NCI-H1930 (cell line): Measurements from ENCODE around the gene CFTR.
"Not testable (repeated sequence)": the region's sequence is repeated elsewhere in the genome, so short reads cannot be mapped to it uniquely, and the experiment has no call there.

Experiments used
- DNase-seq, 2 experiments: peaks; one replicate each; lab custom pipeline; 2025; lab: John Stamatoyannopoulos, UW

CFTR gene

DNA sequence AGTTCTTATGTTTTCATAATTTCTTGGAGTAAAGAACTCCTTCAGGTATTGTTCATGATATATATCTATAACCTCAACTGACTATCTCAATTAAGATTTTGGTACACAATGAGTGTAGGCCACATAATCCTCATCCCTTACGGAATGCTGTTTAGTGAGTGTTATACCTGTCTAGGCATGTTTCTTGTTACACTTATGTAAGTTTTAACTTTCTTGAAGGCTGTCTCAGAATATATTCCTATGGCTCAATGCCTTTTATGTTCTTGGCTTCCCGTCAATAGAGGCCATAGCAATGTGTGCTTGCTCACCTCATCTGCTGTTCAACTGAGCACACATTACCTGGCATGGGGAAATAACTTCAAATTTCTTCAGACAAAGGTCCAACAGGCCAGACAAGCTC lies 208.3 kb downstream of the CFTR start:
- DNase-seq: no peak

DNA sequence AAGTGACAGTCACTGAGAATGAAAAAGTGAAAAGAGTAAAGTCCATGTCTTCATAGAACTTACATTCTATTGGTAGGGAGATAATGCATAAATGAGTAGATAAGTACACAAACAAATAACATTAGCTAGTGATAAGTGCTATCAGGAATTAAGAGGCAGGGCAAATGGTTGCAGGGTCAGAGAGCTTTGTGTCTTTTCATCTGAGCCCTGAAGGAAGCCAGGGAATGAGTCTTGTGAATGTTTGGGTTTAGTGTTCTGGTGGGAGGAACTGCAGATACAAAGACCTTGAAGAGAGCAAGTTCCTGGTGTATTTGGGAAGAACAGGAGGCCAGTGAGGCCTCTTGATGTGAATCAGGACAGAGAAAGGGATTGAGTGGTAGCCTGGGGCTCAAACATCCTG lies 209.6 kb downstream of the CFTR start:
- DNase-seq: no peak

GRCh38 chr7:117690147-117690546 lies 210.3 kb downstream of the CFTR start:
- DNase-seq: no peak

DNA sequence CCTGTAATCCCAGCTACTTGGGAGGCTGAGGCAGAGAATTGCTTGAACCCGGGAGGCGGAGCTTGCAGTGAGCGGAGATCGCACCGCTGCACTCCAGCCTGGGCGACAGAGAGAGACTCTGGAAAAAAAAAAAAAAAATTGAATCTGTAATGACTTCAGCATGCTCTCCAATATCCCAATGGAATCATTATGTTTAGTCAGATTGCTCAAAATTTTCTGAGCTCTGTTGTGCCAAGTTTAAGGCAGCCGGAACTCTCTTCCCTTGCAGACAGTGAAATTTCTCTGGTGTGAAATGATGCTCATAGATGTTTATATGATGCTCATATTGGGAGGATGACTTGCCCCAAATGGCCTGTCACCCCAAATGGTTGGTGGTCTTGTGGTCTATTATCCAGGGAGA lies 212.5 kb downstream of the CFTR start:
- DNase-seq: no peak

GRCh38 chr7:117698018-117698417 lies 218.2 kb downstream of the CFTR start:
- DNase-seq: no peak

DNA sequence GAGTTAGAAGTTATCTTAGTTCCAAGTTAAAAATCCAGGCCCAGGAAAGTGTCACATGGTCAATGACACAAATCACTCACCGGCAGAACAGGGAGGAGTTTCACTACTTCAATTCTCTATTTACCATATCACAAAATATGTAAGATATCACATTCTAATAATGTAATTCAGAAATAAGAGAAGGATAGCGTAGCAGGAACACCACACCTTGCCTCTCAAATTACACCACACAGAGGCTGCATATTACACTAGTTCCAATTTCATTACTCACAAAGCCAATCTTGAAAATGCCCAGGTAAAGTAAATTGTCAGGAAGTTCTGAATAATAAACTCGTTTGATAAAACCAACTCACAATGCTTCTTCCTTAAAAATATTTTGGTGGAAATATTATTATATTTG lies 224.2 kb downstream of the CFTR start:
- DNase-seq: no peak

DNA sequence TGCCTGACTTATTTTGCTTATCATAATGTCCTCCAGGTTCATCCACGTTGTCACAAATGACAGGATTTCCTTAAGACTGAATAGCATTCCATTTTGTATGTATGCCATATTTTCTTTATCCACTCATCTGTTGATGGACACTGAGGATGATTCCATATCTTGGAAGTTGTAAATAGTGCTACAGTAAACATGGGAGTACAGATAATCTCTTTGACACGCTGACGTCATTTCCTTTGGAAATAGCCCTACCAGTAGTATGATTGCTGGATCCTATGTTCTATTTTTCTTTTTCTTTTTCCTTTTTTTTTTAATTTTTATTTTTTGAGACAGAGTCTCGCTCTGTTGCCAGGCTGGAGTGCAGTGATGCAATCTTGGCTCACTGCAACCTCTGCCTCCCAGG lies 225.8 kb downstream of the CFTR start:
- no peak for DNase-seq

DNA sequence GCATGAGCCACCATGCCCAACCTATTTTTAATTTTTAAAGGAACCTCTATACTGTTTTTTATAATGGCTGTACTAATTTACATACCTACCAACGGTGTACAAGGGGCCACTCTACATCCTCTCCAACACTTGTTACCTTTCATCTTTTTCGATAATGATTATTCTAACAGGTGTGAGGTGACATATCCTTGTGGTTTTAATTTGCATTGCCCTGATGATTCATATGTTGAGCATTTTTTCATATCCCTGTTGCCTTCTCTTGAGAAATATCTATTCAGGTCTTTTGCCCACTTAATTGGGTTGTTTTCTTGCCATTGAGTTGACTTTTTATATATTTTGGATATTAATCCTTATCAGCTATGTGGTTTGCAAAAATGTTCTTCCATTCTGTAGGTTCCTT lies 226.4 kb downstream of the CFTR start:
- DNase-seq: no peak

DNA sequence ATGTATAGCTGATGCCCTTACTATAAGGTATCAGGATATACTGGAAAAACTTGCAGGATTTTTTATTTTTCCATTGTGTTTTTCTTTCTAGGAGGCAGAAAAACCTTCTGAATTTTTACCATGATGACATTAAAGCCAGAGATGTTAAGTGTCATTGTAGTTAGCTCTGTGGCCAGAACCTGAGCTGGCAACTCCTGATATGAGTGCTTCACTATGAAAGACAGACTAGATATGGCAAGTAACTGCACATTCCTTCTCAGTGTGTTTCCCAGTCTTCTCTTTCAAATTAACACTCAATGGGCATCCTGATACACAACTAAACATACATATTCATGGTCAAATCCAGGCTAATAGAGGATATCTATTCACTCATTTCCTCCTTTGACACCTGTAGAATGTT lies 227.3 kb downstream of the CFTR start:
- DNase-seq: no peak

DNA sequence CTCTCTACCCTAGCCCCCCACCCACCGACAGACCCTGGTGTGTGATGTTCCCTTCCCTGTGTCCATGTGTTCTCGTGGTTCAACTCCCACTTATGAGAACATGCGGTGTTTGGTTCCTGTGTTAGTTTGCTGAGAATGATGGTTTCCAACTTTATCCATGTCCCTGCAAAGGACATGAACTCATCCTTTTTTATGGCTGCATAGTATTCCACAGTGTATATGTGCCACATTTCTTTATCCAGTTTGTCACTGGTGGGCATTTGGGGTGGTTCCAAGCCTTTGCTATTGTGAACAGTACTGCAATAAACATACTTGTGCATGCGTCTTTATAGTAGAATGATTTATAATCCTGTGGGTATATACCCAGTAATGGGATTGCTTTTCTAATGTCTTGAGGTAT lies 228.3 kb downstream of the CFTR start:
- DNase-seq: not testable (repeated sequence)

- no peak for DNase-seq
These were observed 231.7 kb downstream of the CFTR start for GRCh38 chr7:117711556-117711955.

- peak; percentile 24 to 38 for DNase-seq
These were observed 236.1 kb downstream of the CFTR start for GRCh38 chr7:117715784-117716445.

GRCh38 chr7:117716707-117717299 lies 237.0 kb downstream of the CFTR start:
- DNase-seq: no peak

DNA sequence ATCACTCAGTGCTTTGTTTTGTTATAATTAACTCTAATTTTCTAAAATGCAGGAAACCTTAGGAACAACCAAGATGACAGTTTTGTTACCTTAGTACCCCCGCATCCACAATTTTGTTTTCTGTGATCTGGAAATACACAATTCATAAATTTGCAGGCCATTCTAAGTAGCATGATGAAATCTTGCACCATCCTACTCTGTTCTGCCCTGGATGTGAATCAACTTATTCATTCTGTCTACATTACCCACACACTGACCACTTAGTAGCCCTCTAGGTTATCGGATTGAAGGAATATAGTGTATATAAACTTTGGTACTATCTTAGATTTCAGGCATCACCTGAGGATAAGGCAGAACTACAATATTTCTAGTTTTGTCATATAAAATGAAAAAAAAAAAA lies 237.5 kb downstream of the CFTR start:
- DNase-seq: no peak
